ENCODE measurements around the gene U2SURP.

DNA sequence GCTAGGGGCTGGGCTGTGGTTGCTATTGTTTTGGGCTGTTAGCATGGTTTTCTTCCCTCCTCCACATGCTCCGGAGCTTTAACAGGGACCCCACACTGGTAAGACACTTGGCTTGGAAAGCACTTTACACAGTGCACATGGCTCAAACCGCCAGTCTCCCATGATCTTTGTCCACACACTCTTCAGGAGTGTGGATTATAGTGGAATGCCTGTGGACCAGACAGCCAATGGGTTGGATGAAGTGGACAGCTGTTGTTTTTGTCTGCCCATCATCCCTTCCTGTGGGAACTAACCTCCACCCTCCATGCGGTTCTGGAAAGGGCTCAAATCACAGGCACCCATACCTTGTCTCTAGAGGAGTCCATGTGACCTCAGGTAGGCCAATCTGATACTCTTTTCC lies 47.9 kb upstream of the U2SURP start:
- TF ChIP-seq, protein P1, sequence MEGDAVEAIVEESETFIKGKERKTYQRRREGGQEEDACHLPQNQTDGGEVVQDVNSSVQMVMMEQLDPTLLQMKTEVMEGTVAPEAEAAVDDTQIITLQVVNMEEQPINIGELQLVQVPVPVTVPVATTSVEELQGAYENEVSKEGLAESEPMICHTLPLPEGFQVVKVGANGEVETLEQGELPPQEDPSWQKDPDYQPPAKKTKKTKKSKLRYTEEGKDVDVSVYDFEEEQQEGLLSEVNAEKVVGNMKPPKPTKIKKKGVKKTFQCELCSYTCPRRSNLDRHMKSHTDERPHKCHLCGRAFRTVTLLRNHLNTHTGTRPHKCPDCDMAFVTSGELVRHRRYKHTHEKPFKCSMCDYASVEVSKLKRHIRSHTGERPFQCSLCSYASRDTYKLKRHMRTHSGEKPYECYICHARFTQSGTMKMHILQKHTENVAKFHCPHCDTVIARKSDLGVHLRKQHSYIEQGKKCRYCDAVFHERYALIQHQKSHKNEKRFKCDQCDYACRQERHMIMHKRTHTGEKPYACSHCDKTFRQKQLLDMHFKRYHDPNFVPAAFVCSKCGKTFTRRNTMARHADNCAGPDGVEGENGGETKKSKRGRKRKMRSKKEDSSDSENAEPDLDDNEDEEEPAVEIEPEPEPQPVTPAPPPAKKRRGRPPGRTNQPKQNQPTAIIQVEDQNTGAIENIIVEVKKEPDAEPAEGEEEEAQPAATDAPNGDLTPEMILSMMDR (IDR thresholded peaks at IDR 0.05), result no peak
- TF ChIP-seq POLR2A (IDR thresholded peaks at IDR 0.05), result no peak
